HepG2 (cell line): ENCODE results near the gene DPP8. TPM values are rescaled to one million over a fixed set of nuclear protein-coding genes. Genes with fewer than 3 reads are reported as not detected.

Experiments used
- EED ChIP-seq: sonication (generic); formaldehyde crosslinking; IDR thresholded peaks from 2 replicates; pipeline ENCODE4 v1.5.0; 2020; ENCODE audit warnings: mild to moderate bottlenecking, missing genetic modification reagents
- IKZF4 ChIP-seq: sonication (generic); formaldehyde crosslinking; IDR thresholded peaks from 2 replicates; pipeline ENCODE4 v1.5.1; 2020; ENCODE audit warnings: borderline replicate concordance, mild to moderate bottlenecking, low read depth, missing genetic modification reagents; ENCODE audit errors: not compliant biosample characterization
- JDP2 ChIP-seq: sonication (generic); formaldehyde crosslinking; IDR thresholded peaks from 2 replicates; pipeline ENCODE4 v1.8.1; 2022; ENCODE audit warnings: missing genetic modification reagents, borderline replicate concordance
- KLF16 ChIP-seq, 2 experiments: sonication (generic) in 1 of 2; formaldehyde crosslinking in 1 of 2; IDR thresholded peaks; 2 replicates each; pipeline versions ENCODE4 v1.6.1 to v1.8.0; 2016 to 2023; ENCODE audit warnings: missing genetic modification reagents in 2 of 2, missing compliant biosample characterization in 1 of 2
- KLF9 ChIP-seq: IDR thresholded peaks from 2 replicates; pipeline ENCODE4 v1.6.1; 2016; ENCODE audit warnings: low read depth
- MAZ ChIP-seq, 2 experiments: sonication (generic) in 1 of 2; formaldehyde crosslinking in 1 of 2; IDR thresholded peaks; 2 replicates each; pipeline versions ENCODE4 v1.5.0 to v1.6.1; 2012 to 2020; ENCODE audit warnings: low read depth in 2 of 2, mild to moderate bottlenecking in 2 of 2, borderline replicate concordance in 1 of 2, improper control_type of control experiment in 1 of 2, low read length in 1 of 2, missing genetic modification reagents in 1 of 2, moderate library complexity in 1 of 2
- NONO ChIP-seq, 2 experiments: fragments of 450-650 bp in 1 of 2; sonication (generic) in 1 of 2; formaldehyde crosslinking in 1 of 2; IDR thresholded peaks in 1 of 2; conservative IDR thresholded peaks in 1 of 2; 2 replicates each; pipeline versions ENCODE4 v1.6.1 to v1.8.0; 2017 to 2022; ENCODE audit warnings: mild to moderate bottlenecking in 1 of 2, missing genetic modification reagents in 1 of 2, moderate library complexity in 1 of 2
- PCBP2 ChIP-seq: fragments of 200-400 bp; formaldehyde crosslinking; optimal IDR thresholded peaks from 2 replicates; pipeline ENCODE3; 2018; ENCODE audit warnings: low read length, low read depth; ENCODE audit not compliant: poor library complexity, severe bottlenecking
- PLRG1 ChIP-seq: fragments of 450-650 bp; conservative IDR thresholded peaks from 2 replicates; pipeline ENCODE4 v1.6.1; 2016
- ZBTB38 ChIP-seq: sonication (generic); formaldehyde crosslinking; IDR thresholded peaks from 2 replicates; pipeline ENCODE4 v1.5.1; 2020; ENCODE audit warnings: mild to moderate bottlenecking, missing genetic modification reagents
- ZBTB8A ChIP-seq: sonication (generic); formaldehyde crosslinking; IDR thresholded peaks from 2 replicates; pipeline ENCODE4 v1.4.0; 2020; ENCODE audit warnings: mild to moderate bottlenecking, low read depth, missing genetic modification reagents, borderline replicate concordance
- ZNF121 ChIP-seq: sonication (generic); formaldehyde crosslinking; IDR thresholded peaks from 2 replicates; pipeline ENCODE4 v1.5.0; 2020; ENCODE audit warnings: mild to moderate bottlenecking, missing genetic modification reagents
- ZNF577 ChIP-seq: sonication (generic); formaldehyde crosslinking; IDR thresholded peaks from 2 replicates; pipeline ENCODE4 v1.4.0; 2020; ENCODE audit warnings: mild to moderate bottlenecking, low read depth, missing genetic modification reagents, borderline replicate concordance
- polyA plus RNA-seq, 8 experiments: library from polyadenylated mRNA; depleted of rRNA in 3 of 8; stranded (reverse) in 7 of 8; unstranded in 1 of 8; fragments of >200 nt; fragmentation: Illumina TruSeq in 4 of 8; extraction: Trizol in 4 of 8; gene quantifications; 2 replicates each; pipeline versions ENCODE4 v1.2.1 to v1.2.3, GENCODE V29; 2011 to 2016; ENCODE audit warnings: low read depth in 4 of 8, missing spikeins in 1 of 8, mixed read lengths in 1 of 8; ENCODE audit not compliant: insufficient read depth in 1 of 8
- total RNA-seq, 5 experiments: library from RNA; depleted of rRNA; stranded (reverse); fragments of >200 nt; fragmentation: Illumina TruSeq; extraction: Trizol; gene quantifications; 2 replicates each; pipeline ENCODE4 v1.2.3, GENCODE V29; 2016; ENCODE audit warnings: low read depth in 1 of 5
- TF ChIP-seq, protein P1 (sequence below): sonication (generic); formaldehyde crosslinking; conservative IDR thresholded peaks from 2 replicates; pipeline ENCODE4 v1.8.0; 2022; ENCODE audit warnings: mild to moderate bottlenecking, moderate library complexity, missing genetic modification reagents
- TF ChIP-seq, protein P2 (sequence below): sonication (generic); formaldehyde crosslinking; IDR thresholded peaks from 2 replicates; pipeline ENCODE4 v1.5.1; 2020; ENCODE audit warnings: mild to moderate bottlenecking, missing genetic modification reagents, borderline replicate concordance
- TF ChIP-seq, protein P3 (sequence below): sonication (generic); formaldehyde crosslinking; IDR thresholded peaks from 2 replicates; pipeline ENCODE4 v1.4.0; 2020; ENCODE audit warnings: mild to moderate bottlenecking, low read depth, missing genetic modification reagents
- TF ChIP-seq, protein P4 (sequence below): IDR thresholded peaks from 2 replicates; pipeline ENCODE4 v1.6.1; 2012; ENCODE audit warnings: inconsistent platforms
- TF ChIP-seq, protein P5 (sequence below): sonication (generic); formaldehyde crosslinking; IDR thresholded peaks from 2 replicates; pipeline ENCODE4; 2020; ENCODE audit warnings: missing genetic modification reagents, mild to moderate bottlenecking, borderline replicate concordance

Gene DPP8
- total and polyA plus RNA-seq, 2 of the 13 experiments (the other 11 are each of a cell fraction or from before 2014, with no cell fraction given), result 18.0 to 26.3 TPM

DNA sequence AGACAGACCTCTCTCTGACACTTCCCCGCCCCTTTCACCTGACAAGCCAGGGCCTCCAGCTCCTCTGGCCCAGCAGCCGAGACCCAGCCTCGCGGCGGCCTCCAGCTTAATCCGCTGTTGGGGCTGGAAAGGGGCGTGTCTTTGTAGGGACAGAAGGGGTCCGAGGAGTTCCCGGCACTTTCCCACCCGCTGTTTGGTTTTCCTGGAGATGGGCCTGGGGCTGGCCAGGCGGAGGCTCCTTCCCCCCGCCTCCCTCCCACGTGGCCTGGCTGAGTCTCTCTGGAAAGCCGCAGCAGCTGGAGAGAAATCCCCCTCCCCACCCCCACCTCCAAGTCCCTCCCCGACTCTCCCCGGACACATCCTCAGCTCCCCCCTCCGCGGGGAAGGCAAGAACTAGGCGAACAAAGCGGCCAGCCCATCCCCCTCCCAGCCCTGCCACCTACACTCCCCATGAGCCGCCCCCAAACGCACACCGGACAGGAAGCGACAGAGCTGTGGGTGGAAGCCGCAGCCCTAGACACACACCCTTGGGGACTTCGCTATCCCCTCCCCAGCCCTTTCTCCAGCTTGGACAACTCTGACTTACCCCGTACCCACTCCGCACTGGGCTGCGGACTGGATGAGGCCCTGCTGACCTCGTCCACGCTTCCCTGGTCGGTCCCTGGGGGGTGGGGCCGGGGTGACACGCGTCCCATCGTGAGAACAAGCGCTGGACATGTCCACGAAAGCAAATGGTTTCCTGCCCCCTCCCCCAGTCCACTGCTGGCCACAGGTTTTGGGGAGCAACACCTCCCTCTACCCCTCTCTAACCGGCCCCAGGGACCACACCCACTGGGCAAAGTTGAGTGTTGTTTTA is 95.9 kb downstream of the DPP8 start (continued):
- TF ChIP-seq PLRG1 (no peak), JDP2 (CRISPR knock-in tag) (no peak), ZBTB8A (CRISPR knock-in tag) (no peak), NONO (IDR thresholded peaks at IDR 0.05) (no peak), NONO (CRISPR knock-in tag; conservative IDR thresholded peaks at IDR 0.05) (no peak), KLF9 (no peak), ZNF121 (no peak), PCBP2 (no peak), KLF16 (CRISPR knock-in tag; IDR thresholded peaks at IDR 0.05) (no peak), MAZ (IDR thresholded peaks at IDR 0.05; ENCODE audit: borderline replicate concordance, low read depth, low read length) (no peak), MAZ (CRISPR knock-in tag; IDR thresholded peaks at IDR 0.05; ENCODE audit: low read depth) (no peak), ZBTB38 (CRISPR knock-in tag) (no peak), ZNF577 (CRISPR knock-in tag) (no peak), EED (CRISPR knock-in tag) (0 out of 2 replicates have a peak, but pooled peaks have one; percentile 2), IKZF4 (CRISPR knock-in tag) (no peak)
- TF ChIP-seq, protein P1, sequence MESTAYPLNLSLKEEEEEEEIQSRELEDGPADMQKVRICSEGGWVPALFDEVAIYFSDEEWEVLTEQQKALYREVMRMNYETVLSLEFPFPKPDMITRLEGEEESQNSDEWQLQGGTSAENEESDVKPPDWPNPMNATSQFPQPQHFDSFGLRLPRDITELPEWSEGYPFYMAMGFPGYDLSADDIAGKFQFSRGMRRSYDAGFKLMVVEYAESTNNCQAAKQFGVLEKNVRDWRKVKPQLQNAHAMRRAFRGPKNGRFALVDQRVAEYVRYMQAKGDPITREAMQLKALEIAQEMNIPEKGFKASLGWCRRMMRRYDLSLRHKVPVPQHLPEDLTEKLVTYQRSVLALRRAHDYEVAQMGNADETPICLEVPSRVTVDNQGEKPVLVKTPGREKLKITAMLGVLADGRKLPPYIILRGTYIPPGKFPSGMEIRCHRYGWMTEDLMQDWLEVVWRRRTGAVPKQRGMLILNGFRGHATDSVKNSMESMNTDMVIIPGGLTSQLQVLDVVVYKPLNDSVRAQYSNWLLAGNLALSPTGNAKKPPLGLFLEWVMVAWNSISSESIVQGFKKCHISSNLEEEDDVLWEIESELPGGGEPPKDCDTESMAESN (CRISPR knock-in tag), result no peak
- TF ChIP-seq, protein P2, sequence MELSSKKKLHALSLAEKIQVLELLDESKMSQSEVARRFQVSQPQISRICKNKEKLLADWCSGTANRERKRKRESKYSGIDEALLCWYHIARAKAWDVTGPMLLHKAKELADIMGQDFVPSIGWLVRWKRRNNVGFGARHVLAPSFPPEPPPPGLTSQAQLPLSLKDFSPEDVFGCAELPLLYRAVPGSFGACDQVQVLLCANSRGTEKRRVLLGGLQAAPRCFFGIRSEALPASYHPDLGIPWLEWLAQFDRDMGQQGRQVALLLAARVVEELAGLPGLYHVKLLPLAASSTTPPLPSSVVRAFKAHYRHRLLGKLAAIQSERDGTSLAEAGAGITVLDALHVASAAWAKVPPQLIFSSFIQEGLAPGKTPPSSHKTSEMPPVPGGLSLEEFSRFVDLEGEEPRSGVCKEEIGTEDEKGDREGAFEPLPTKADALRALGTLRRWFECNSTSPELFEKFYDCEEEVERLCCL (CRISPR knock-in tag), result no peak
- TF ChIP-seq, protein P3, sequence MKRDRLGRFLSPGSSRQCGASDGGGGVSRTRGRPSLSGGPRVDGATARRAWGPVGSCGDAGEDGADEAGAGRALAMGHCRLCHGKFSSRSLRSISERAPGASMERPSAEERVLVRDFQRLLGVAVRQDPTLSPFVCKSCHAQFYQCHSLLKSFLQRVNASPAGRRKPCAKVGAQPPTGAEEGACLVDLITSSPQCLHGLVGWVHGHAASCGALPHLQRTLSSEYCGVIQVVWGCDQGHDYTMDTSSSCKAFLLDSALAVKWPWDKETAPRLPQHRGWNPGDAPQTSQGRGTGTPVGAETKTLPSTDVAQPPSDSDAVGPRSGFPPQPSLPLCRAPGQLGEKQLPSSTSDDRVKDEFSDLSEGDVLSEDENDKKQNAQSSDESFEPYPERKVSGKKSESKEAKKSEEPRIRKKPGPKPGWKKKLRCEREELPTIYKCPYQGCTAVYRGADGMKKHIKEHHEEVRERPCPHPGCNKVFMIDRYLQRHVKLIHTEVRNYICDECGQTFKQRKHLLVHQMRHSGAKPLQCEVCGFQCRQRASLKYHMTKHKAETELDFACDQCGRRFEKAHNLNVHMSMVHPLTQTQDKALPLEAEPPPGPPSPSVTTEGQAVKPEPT (CRISPR knock-in tag), result no peak
- TF ChIP-seq, protein P4, sequence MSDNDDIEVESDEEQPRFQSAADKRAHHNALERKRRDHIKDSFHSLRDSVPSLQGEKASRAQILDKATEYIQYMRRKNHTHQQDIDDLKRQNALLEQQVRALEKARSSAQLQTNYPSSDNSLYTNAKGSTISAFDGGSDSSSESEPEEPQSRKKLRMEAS, result no peak
- TF ChIP-seq, protein P5, sequence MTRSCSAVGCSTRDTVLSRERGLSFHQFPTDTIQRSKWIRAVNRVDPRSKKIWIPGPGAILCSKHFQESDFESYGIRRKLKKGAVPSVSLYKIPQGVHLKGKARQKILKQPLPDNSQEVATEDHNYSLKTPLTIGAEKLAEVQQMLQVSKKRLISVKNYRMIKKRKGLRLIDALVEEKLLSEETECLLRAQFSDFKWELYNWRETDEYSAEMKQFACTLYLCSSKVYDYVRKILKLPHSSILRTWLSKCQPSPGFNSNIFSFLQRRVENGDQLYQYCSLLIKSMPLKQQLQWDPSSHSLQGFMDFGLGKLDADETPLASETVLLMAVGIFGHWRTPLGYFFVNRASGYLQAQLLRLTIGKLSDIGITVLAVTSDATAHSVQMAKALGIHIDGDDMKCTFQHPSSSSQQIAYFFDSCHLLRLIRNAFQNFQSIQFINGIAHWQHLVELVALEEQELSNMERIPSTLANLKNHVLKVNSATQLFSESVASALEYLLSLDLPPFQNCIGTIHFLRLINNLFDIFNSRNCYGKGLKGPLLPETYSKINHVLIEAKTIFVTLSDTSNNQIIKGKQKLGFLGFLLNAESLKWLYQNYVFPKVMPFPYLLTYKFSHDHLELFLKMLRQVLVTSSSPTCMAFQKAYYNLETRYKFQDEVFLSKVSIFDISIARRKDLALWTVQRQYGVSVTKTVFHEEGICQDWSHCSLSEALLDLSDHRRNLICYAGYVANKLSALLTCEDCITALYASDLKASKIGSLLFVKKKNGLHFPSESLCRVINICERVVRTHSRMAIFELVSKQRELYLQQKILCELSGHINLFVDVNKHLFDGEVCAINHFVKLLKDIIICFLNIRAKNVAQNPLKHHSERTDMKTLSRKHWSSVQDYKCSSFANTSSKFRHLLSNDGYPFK (CRISPR knock-in tag), result peak; percentile 18; the same call in 1 of the 2 replicates
